HG03025 (cell line): ENCODE measurements around the gene EEA1.
"Not testable (repeated sequence)": the region's sequence is repeated elsewhere in the genome, so short reads cannot be mapped to it uniquely, and the experiment has no call there.

Experiments used
- ATAC-seq: cut with Tn5 transposase; IDR thresholded peaks from one replicate; pipeline ENCODE4 v1.9.1; 2021; ENCODE audit warnings: mild to moderate bottlenecking, moderate library complexity; ENCODE audit not compliant: unreplicated experiment, low FRiP score

EEA1 gene

GRCh38 chr12:92759634-92760268, 169.3 kb downstream of the EEA1 start:
- ATAC-seq = no peak

DNA sequence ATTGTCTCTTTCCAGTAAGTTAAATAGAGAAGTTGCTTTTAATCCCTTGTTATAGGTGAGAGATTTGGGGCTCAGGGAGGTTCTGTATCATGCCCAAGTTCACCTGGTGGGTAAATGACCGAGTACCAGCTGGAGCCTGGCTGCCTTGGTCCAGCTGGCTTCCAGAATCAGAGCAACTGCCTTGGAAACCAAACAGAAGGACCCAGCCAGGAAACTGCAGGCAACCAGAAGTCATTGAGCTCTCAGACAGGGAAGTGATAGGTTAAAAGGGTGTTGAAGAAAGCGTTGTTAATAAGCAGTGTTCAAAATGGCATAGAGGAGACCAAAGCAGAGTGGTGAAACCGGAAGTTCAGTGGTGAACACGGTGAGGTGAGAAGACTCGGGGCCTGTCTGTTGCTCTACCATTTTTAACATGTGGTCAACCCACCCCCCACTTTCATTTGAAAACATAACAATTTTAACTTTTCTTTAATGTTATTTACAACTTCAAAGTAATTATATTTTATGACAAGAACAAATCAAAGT, 171.4 kb downstream of the EEA1 start:
- no peak for ATAC-seq

GRCh38 chr12:92756898-92757596, 172.0 kb downstream of the EEA1 start:
- no peak for ATAC-seq

DNA sequence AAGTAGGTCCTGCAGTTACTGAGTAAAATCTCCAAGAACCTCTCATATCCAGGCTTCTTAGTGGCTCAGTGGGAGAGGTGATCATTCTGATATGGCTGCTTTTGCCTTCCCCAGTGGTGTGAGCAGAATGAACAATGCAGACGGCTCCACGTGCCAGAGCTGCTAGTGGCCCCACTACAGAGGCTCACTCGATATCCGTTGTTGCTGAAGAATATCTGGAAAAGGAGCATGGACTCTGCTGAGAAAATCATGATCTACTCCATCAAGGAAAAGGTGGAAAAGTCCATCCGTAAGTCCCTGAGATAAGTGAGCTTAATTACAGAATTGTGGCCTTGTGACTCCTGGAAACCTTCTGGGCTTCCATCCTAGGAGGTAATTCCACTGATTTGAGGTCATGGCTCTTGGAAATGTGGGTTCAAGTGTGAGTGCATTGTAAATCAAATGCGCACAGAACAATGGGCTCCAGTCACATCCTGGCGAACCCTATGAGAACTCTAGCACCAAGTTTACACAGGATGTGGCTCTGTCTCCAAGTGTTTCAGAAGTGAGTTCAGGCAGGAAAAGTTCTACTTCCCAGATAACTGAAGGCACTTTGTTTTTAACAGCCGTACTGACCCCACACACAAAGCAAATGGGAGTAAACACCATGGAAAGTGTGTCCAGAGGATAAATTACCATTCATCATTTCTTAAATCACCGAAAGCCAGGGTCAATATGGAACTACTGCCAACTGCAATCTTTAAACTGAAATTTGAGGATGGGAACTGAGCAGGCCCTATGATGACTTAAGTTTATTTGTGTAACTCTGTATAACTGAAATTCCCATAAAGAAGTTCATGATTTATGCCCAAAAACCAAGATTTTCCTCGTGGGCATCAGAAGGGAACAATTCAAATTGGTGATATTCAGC, 174.9 kb downstream of the EEA1 start:
- ATAC-seq = no peak

DNA sequence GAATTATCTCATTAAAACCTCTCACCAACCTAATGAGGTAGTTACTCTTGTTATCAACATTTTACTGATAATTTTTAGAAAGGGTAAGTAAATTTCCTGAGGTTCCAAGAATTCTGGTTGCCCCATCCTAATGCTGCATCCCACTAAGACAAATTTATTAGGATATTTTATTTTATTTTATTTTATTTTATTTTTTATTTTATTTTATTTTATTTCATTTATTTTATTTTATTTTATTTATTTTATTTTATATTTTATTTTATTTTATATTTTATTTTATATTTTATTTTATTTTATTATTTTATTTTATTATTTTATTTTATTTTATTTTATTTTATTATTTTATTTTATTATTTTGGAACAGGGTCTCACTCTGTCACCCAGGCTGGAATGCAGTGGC, 179.4 kb downstream of the EEA1 start:
- ATAC-seq = not testable (repeated sequence)

- no peak for ATAC-seq
Observed at GRCh38 chr12:92747151-92747550, 181.9 kb downstream of the EEA1 start.

DNA sequence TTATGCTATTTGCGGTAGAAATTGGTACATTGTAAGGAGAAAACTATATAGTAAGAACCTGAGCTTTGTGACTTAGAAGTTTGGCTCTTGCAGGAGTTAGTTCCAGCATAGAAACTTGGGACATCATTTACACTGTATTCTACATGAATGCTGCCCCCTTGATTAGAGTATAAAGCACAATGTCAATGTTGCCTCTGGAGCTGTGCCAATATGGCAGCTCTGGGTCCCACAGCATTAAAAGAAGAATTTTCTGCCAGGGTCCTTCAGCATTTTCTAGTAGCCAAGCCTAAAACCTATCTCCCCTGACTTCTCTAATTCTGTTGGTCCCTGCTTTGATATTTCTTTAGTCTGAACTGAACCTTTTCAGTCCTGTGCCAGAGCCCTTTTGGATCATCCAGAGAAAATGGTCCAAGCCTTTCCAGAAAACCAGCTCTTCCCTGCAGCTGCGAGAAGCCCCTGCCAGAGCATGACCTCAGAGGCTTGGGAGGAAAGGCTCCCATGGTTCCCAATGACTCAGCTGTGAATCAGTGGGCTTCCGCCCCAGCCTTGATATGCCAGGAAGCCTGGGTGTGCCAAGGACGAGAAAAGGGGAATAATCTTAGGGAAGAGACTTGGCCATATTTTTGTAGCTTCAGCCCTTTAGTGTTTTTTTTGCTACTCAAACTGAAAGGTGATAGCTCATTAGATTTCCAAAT, 183.1 kb downstream of the EEA1 start:
- ATAC-seq = no peak

DNA sequence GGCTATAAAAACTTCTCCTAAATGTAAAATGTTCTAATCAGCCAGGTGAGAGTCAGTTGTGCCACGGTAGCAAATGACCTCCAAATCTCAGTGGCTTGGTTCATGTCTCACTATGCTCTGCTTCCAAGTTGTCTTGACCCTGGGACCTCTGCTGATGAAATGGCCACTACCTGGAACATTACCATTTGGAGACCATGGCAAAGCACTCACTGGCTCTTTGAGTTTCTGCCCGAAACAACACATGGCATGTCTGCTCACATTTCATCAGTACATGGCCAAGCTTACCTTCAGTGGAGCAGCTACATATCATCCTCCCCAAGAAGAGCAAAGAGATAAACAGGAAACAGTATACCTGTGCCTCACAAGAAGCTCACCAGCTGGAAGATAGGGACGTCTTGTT, 186.1 kb downstream of the EEA1 start:
- no peak for ATAC-seq

- no peak for ATAC-seq
Observed at GRCh38 chr12:92740411-92740810, 188.7 kb downstream of the EEA1 start.

DNA sequence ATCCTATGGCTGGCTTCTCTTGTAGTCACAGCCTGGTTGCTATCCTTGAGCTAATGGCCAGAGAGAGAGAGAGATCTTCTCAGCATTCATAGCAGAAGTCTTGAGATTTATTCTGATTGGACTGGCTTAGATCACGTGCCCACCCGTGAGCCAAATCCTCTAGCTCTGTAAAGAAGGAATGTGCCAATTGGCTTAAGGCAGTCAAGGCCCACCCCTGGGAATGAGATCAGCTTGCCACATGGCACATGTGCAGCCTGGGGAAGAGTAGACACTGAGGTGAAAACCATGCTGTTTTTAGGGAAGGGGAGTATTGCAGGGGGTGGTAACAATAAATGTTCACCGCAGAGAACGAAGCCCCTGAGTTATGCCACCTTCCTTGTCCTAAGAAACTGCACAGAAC, 190.0 kb downstream of the EEA1 start:
- no peak for ATAC-seq

DNA sequence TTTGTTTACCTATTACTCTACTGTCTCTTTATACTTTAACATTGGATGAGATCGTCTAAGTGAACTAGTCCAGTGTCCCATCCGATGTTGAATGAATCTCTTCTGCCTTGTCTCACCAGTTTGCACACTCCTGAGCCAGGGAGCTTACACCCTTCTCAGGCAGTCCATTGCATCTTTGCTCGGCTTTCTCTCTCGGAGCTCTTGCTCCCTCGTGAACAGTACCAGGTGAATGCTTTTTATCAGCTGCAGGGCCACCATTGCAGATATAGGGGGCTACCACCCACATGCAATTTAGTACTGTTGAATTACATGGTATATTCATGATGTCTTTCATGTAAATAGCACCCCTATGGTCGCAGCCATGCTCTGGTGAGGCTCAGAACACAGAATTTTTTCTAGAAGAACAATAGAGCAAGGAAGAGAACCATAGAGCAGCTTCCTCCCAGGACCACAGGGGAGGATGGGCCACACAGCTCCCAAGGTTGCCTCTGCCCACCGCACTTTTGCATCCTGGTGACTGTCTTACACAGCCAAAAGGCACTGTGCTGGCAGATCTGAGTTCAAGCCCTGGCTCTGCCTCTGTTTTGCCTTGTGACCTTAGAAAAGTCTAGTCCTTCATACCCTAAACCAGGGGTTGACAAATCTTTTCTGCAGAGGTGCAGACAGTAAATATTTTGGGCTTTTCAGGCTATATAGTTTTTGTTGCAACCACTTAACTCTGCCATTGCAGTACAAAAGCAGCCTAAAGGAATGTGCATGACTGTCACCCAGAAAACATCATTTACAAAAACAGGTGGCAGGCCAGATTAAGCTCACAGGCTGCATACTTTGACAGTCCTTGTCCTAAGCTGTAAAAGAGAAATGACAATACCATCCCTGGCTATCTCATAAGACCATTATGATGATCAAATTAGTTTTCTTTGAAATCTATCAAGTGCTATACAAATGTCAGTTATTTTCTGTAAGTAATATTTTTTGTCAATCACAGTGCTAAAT, 190.9 kb downstream of the EEA1 start:
- no peak for ATAC-seq

GRCh38 chr12:92736605-92737004, 192.5 kb downstream of the EEA1 start:
- ATAC-seq = no peak

- ATAC-seq = no peak
Observed at GRCh38 chr12:92735131-92735721, 193.9 kb downstream of the EEA1 start.

DNA sequence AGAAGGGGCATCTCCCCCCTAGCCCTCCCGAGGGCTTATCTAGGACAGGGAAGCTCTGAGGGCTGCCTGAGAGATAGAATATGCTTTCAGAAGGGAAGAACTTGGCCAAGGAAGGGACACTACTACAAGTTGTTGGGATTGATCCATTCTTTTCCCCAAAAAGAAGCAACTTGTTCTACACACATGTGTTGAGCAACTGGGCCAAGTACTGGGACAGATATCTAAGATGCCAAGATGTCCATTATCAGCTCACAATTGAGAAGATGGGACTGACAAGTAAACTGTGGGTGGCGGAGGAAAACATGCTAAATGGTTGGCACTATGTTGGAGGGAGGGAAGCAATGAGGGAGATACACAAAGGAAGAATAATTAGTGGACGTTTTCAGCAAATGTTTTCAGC, 195.4 kb downstream of the EEA1 start:
- ATAC-seq = no peak

GRCh38 chr12:92733181-92733580, 195.9 kb downstream of the EEA1 start:
- no peak for ATAC-seq

DNA sequence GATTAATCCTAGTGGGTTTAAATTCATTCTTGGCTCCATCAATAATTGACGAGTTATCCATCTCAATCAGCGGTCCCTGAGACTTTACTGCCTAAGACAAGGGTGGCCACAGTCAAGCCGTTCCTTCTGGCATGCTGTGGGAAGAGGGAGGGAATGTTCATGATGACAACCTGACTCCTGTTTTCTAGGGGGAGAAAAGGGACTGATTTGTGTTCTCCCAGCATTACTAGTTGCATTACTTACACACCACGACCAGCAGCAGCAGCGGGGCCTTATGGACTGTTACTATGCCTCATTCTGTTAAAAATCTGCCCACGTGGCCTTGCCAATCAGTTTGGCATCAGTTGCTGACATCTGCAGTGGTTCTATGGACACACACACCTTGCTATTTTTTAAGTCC, 196.4 kb downstream of the EEA1 start:
- ATAC-seq = no peak

GRCh38 chr12:92732216-92732615, 196.9 kb downstream of the EEA1 start:
- no peak for ATAC-seq

- no peak for ATAC-seq
Observed at GRCh38 chr12:92730758-92731157, 198.3 kb downstream of the EEA1 start.

GRCh38 chr12:92729773-92730305, 199.3 kb downstream of the EEA1 start:
- no peak for ATAC-seq
